Fibroblast of skin of left biceps (primary cell): ENCODE results near the gene HMCN1.
"Not testable (repeated sequence)": the region's sequence is repeated elsewhere in the genome, so short reads cannot be mapped to it uniquely, and the experiment has no call there.

Source experiments
- DNase-seq, 2 experiments: peaks; one replicate each; pipeline ENCODE4 v3.0.0-alpha.2; 2013; ENCODE audit warnings: low read depth in 2 of 2

The HMCN1 gene

DNA sequence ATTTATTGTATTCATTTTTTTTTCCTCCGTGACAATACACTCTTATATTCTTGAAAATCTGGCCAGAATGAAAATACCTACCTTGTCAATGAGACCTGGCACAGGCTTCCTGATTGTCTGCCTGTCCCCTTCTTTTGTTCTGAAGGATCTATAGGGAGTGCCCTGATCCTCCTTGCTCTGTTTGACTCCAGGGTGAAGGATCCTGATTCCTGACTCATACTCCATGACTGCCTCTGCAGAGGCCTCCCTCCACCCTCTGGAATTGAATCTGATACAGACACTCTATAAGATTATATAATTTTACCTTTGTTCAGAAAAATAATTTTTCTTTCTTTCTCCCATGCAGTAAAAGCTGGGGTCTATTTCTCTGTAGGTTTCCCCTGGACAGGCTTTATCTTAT lies 116.2 kb downstream of the HMCN1 start:
- no peak for DNase-seq

DNA sequence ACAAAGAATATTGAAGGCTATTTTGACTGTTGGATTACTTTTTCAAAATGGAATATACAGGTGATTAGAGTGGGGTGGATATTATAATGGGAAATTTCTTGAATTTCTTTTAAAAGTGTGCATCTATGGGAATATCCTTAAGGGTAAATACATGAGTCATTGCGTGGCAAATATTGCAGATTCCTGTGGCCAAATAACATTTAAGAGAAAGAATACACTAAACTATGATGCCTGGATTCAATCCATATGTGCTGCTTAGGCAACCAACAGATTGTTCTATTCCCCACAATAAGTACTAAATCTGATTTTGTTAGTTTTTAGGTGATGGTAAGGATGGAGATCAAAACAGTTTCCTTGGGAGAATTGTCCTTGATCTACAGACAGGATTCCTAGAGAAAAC lies 119.5 kb downstream of the HMCN1 start:
- peak; percentile 79 to 81 for DNase-seq

DNA sequence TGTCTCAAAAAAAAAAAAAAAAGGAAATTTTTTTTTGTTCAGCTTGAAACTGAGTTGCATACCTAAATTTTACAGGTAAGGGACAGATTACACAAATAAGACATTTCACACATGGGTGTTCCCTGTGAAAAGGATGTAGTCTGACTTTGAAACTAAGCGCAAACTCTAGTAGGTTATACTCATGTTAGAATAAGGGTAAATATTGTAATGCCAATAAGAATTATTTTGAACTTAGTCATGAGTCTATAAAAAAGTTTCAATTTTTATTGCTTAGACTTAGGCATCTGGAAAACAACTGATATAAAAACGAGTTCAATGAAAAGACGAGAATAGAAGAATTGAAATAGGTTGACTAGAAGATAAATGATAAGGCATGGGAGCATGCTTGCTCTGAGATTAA lies 122.3 kb downstream of the HMCN1 start:
- DNase-seq = no peak

GRCh38 chr1:185857442-185857841 lies 123.3 kb downstream of the HMCN1 start:
- DNase-seq = no peak

- no peak for DNase-seq
Observed at GRCh38 chr1:185860311-185860710, 126.1 kb downstream of the HMCN1 start.

- DNase-seq = peak; percentile 56 to 57
Observed at GRCh38 chr1:185860859-185861258, 126.7 kb downstream of the HMCN1 start.

DNA sequence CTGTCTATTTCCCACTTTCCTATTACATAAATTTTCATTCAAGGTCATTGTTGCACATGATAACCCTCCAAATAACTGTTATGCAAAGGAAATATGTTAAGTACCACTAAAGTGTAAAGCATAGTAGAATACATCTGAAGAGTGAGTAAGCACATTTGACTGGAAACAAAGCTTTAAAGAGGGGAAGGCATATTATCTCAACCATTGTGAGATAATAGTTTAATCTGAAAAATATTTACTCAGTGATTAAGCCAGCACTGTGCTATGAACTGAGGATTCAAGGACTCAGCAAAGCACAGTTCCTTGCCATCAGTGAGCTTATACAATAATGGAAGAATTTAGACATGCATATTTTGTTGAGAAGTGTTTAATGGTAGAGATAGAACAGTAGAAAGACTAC lies 127.4 kb downstream of the HMCN1 start:
- no peak for DNase-seq

GRCh38 chr1:185862235-185862634 lies 128.0 kb downstream of the HMCN1 start:
- no peak for DNase-seq

DNA sequence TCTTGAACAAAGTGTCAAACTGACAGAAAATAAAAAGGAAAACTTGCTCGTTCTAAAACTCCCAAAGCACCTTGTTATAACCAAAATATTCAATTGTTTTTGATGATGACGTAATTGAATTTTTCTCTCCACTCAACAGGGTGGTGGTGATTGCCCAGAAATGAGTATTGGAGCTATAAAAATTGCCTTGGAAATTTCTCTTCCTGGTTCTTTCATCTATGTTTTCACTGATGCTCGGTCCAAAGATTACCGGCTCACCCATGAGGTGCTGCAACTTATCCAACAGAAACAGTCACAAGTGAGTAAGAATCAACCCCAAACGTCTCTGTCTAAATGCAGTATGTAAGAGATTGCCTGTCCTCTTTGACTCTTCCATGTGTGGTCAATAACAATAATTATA lies 130.1 kb downstream of the HMCN1 start:
- DNase-seq = no peak

- peak; percentile 56 to 66 for DNase-seq
Observed at GRCh38 chr1:185864889-185865517, 130.8 kb downstream of the HMCN1 start.

DNA sequence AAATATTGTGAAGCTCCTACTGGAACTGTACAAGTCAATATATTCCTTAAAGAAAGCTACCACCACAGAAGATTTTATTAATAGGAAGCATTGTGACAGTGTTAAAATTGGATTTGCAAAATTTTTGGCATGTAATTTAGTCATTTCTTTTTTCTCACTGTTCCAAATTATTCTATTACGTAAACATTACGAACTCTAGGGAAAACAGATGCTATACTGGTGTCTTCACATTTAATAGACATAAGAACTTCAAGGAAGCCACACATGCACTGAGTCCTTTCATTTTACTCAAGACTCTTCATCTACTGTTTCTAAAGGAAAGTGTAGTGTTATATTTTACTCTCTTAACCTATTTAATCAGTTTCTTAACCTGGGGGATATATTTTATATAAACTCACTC lies 135.4 kb downstream of the HMCN1 start:
- no peak for DNase-seq

DNA sequence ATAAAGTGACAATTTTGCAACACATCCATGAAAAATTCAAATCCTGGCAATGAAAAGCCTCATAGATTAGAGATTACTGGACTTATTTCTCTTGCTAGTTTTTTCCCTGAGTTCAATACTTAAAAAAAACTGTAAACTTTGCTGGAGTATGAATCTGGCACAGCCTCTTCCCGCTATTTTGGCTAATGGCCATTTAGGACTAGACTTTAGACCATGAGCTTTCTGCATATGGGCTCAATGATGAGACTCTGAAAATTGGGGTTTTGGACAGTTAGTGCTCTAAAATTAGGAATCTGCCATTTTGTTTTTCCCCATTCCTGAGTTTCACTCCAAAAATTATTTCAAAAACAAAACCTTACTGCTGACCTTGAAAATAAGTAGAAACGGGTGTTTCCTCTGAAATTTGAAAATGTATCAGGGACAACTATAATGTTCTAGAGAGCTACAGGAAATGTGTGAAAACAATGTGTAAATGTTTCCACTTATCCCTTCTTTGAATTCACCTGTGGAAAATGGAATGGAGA lies 137.5 kb downstream of the HMCN1 start:
- DNase-seq = no peak

- no peak for DNase-seq
Observed at GRCh38 chr1:185874246-185874645, 140.1 kb downstream of the HMCN1 start.

DNA sequence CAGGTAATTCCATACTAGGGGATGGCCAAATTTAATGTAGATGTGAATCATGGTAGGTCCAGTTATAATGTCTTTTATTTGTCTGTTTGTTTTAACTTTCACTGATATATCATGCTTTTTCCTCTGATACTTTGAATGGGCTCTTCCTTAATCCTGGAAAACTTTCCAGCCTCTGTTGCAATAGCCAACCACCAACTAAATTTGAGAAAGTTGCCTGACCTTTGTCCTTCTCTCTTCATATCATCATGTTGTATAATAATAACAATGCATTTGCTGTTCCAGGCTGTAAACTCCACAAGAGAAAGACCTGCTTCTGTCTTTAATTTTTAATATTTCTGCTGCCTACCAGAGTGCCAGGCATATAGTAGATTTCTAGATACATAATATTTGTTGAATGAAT lies 146.1 kb downstream of the HMCN1 start:
- no peak for DNase-seq

DNA sequence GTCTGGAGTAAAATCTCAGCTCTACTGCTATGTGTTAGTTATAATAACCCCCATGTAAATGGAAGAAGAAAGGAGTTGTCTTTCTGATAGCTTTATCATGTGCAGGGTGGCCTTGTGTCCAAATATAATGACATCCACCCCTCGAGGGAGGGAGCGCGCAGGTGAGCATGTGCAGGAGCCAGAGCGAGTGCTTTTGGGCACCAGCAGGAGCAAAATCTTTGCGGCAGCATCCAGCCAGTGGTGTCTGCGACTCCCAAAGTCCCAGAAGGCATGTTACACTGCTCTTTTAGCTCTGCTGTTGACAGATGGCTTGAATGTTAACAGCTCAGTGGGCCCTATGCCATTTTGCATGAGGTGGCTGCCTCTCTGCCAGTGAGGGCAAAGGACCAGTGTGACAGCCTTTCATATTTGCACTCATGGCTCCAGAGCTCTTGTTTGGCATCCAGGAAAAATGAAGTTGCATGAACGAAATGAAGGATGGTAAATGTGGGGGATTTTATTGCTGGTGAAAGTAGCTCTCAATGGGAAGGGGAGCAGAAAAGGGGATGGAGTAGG lies 146.7 kb downstream of the HMCN1 start:
- DNase-seq = no peak

GRCh38 chr1:185886046-185886445 lies 151.9 kb downstream of the HMCN1 start:
- DNase-seq = no peak

- no peak for DNase-seq
Observed at GRCh38 chr1:185886671-185887070, 152.5 kb downstream of the HMCN1 start.

DNA sequence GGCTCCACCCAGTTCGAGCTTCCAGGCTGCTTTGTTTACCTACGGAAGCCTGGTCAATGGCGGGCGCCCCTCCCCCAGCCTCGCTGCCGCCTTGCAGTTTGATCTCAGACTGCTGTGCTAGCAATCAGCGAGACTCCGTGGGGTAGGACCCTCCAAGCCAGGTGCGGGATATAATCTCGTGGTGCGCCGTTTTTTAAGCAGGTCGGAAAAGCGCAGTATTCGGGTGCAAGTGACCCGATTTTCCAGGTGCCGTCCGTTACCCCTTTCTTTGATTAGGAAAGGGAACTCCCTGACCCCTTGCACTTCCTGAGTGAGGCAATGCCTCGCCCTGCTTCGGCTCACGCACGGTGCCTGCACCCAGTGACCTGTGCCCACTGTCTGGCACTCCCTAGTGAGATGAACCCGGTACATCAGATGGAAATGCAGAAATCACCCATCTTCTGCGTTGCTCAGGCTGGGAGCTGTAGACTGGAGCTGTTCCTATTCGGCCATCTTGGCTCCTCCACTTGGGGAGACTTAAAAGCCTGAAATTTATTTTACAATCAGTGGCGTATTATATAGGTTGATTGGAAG lies 158.7 kb downstream of the HMCN1 start:
- not testable (repeated sequence) for DNase-seq

DNA sequence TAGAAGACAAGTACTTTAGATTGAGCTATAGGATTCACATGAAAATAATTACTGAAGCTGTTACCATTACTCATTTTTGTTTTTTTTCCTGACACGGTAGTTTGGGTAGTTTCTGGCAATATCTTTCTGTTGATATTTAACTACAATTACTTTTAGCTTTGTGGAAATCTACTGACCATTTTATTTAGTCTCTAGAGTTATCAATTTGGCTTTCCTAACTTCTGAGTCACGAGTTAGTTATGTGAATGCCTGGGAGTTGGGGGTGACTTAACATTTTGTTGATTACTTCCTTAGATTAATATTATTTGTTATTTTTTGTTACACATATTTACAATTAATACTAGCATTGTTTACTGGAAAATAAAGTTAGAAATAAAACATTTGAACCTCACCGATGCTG lies 160.6 kb downstream of the HMCN1 start:
- peak in 1 of 2 experiments; percentile 31 for DNase-seq

DNA sequence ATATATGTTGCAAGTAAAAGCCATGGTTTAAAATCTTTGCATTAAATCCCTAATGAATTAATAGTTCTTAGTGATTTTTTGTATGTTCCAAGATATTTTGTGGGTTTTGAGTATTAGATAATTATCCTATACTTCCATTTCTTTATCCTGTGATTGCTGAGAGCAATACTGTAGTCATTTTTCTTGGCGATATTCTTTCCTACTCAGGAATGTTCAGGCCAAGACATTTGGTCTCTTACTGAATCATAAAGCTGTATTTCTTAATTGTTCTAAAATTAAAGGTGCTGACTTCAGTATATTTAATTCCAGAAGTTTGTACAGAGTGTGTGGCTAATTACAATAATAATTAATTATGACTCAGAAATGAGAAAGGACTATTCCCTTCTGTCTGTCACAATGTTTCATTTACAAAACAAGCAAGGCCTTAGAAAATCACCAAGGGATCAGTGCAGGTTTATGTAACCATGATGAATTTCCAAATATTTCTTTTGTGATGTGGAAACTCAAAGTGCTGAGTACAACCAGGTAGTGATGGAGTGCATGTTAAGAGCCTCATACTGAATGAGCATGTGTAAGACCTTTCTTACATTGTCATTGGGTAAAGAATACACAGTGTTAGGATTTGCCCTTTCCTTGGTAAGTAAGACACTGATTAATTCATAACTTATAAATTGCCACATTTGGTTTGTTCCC lies 161.2 kb downstream of the HMCN1 start:
- no peak for DNase-seq

- no peak for DNase-seq
Observed at GRCh38 chr1:185896863-185897262, 162.7 kb downstream of the HMCN1 start.

DNA sequence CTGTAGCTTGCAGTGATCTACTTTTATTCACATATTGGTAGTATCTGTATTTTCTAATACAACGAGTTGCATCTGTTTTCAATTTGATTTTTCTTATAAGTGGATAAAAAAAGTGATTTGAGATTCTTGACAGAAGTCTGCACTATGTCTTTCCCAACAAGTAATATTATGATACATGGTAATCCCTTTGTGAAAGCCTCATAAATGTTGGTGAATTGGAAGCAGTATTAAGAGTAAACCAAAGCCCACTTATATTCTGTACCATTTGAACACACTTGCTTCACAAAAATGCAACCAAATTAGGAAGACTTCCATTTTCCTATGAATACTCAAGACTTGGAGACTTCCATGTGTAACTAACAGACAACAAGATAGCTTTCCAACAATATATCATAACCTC lies 172.0 kb downstream of the HMCN1 start:
- DNase-seq = no peak

- DNase-seq = no peak
Observed at GRCh38 chr1:185907246-185907645, 173.1 kb downstream of the HMCN1 start.
